KOPT-K1 (cell line): ENCODE data around the gene AHCTF1.
"Not testable (repeated sequence)": the region's sequence is repeated elsewhere in the genome, so short reads cannot be mapped to it uniquely, and the experiment has no call there.

ENCODE experiments used
- H3K27ac ChIP-seq: fragments of 200-600 bp; sonication (generic); 2 replicates; pipeline ENCODE4 v1.5.1; 2016; ENCODE audit warnings: antibody characterized with exemption, mild to moderate bottlenecking, low read depth, low read length; ENCODE audit not compliant: poor library complexity, severe bottlenecking
- H3K36me3 ChIP-seq: fragments of 200-600 bp; sonication (generic); 2 replicates; pipeline ENCODE4 v1.5.1; 2017; ENCODE audit warnings: antibody characterized with exemption, mild to moderate bottlenecking, low read length, moderate library complexity; ENCODE audit not compliant: insufficient read depth
- H3K9me3 ChIP-seq: fragments of 200-600 bp; sonication (generic); 2 replicates; pipeline ENCODE4 v1.5.1; 2017; ENCODE audit warnings: antibody characterized with exemption, low read length, mild to moderate bottlenecking; ENCODE audit not compliant: insufficient read depth, poor library complexity, severe bottlenecking

Gene AHCTF1

DNA sequence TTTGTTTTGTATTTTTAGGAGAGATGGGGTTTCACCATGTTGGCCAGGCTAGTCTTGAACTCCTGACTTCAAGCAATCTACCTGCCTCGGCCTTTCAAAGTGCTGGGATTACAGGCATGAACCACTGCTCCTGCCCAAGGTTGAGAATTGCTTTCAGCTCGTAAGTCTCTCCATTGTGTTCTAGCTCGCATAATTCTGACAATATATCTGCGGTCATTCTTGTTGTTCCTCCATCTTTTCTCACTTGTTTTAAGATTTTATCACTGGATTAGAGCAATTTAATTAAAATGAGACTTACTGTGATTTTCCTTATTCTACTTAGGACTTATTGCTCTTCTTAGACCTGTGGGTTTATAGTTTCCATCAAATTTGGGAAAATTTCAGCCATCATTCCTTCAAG lies 102.9 kb downstream of the AHCTF1 start:
- Histone ChIP-seq H3K27ac (no peak overlapping the region), H3K36me3 (no peaks in the 10 kb centered on the region), H3K9me3 (peaks cover 7% of the 10 kb centered on the region)

DNA sequence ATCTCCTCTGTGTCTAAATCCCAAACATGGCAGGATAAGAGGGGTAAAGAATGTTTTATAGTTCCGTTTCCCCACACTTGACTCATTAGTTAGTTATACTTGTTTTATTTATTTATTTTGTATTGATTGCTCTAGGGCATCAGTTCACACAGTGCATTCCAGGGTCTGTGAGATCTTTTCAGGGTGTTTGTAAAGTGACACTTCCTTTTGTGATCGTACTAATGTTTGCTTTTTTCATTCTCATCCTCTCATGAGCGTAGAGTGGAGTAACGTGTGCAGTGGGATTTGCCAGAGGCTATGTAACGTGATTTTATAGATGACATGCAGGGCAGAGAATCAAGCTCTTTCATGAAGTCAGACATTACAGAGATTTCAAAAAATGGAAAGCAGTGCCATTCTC lies 104.4 kb downstream of the AHCTF1 start:
- Histone ChIP-seq H3K9me3 (peaks cover 7% of the 10 kb centered on the region), H3K36me3 (no peaks in the 10 kb centered on the region), H3K27ac (no peak overlapping the region)

DNA sequence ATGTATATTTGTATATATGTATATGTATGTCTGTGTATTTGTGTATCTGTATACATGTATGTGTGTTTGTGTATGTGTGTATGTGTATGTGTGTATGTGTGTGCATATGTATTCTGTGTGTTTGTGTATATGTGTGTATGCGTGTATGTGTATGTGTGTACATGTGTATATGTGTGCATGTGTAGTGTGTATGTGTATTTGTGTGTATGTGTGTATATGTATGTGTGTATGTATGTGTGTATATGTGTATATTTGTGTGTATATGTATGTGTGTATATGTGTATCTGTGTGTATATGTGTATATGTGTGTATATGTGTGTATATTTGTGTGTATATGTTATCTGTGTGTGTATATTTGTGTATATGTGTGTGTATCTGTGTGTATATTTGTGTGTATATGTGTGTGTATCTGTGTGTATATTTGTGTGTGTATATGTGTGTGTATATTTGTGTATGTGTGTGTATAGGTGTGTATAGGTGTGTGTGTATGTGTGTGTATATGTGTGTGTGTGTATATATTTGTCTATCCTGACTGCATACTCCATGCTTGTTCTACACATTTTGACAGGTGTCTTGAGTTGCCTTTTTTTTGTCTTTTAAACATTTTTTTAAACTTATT lies 106.1 kb downstream of the AHCTF1 start:
- Histone ChIP-seq H3K36me3 (no peaks in the 10 kb centered on the region), H3K27ac (no peak overlapping the region), H3K9me3 (peaks cover 7% of the 10 kb centered on the region)

DNA sequence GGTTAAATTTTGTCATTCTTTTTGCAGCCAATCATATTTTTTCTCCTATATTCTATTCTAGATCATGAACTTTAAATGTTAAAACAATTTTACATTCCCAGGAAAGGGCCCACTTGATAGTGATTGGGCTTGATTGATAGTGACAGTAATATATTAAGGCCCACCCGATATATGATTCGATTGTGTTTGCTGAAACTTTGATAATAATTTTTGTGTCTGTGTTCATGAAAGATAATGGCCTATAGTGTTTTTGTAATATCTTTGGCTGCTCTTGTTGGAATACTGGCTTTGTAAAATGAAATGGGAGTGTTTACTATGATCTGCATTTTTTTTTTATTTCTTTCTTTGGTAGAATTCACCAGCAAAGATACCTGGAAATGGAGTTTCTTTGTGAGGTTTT lies 107.2 kb downstream of the AHCTF1 start:
- Histone ChIP-seq H3K36me3 (no peaks in the 10 kb centered on the region), H3K9me3 (peaks cover 7% of the 10 kb centered on the region), H3K27ac (no peak overlapping the region)

DNA sequence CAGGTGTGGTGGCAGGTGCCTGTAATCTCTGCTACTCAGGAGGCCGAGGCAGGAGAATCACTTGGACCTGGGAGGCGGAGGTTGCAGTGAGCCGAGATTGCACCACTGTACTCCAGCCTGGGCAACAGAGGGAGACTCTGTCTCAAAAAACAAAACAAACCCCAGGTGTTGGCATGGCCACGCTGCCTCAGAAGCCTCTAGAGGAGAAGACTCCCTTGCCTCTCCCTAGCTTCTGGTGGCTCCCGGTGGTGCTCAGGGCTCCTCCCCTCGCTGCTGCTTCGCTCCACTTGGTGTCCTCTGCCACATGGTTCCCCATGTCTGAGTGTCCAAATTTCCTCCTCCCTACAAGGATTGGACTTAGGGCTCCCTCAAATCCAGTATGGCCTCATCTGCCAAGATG lies 109.6 kb downstream of the AHCTF1 start:
- H3K9me3 ChIP-seq, H3K27ac ChIP-seq, H3K36me3 ChIP-seq: not testable (repeated sequence)

DNA sequence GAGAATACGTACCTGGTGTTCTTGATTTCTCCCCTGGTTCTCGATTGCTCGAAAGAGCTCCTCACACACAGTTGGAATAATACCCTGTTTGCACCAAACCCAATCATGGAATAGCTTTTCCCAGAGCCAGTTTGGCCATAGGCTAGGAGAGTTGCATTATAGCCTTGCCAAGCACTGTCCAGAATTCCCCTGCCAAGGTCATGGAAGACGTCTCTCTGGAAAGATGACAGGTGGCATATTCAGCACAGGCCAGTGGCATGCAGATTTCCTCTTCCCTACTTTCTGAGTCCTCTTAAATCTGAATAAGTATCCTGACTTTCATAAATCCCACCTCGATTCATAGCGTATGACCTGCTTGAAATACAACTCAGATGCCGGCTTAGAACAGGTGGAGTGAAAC lies 111.1 kb downstream of the AHCTF1 start:
- H3K27ac ChIP-seq: no peak overlapping the region
- peaks cover 4% of the 10 kb centered on the region for H3K9me3 ChIP-seq
- no peaks in the 10 kb centered on the region for H3K36me3 ChIP-seq

DNA sequence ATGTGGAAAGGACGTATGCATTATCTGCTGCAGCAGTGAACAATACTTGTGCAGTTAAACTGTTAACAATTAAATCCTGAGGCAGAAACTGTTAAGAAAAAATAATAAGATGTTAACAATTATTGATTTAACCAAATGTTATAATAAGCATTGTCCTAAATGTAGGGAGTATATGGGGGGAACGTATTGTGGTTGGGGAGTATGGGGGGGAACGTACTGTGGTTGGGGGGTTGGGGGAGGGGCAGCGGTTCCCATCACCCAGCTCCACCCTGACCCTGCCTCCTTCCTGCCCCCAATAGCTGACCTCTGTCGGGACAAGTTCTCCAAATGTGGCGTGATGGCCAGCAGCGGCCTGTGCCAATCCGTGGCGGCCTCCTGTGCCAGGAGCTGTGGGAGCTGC lies 114.0 kb downstream of the AHCTF1 start:
- H3K9me3 ChIP-seq, H3K36me3 ChIP-seq, H3K27ac ChIP-seq: not testable (repeated sequence)

DNA sequence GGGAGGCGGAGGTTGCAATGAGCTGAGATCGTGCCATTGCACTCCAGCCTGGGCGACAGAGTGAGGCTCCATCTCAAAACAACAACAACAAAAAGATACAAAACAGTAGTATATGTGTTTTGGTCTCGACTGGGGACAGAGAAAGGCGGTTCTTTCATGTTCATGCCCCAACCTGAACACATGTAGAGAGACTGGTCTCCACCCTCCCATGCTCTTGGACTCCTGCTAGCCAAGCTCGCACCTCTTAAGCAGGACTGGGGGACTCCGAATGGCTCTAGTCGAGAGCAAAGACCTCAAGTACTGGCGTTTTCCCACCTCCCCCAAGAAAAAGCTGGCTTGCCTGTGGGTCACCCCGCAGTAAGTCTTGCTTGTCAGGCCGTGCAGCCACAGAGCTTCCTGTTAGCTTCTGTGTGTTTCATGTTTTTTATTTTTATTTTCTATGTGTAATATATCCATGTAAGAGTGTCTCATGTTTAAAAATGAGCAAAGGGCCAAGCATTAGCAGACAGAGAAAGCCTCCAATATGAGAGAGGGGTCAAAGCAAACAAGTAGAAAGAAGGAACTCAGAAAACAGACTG lies 116.0 kb downstream of the AHCTF1 start:
- Histone ChIP-seq H3K9me3 (peaks cover 4% of the 10 kb centered on the region), H3K27ac (no peak overlapping the region), H3K36me3 (no peaks in the 10 kb centered on the region)

DNA sequence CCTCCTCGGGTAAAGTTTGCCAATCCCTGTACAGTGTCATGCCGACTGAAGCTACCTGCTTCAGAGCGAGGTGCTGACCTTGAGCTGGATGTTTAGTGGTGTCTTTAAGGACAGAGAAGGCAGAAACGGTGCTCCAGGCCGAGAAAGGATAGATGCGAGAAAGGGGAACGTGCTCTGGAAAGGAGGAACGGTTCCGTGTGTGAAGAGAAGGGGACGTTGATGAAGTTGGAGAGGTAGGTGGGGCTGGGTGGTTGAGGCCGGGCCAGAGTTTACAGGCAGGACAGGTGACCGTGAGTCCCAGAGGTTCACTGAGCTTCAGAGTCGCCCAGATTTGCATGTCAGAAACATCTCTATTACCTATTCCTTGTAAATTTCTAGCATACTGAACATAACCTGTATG lies 116.9 kb downstream of the AHCTF1 start:
- H3K9me3 ChIP-seq: peaks cover 4% of the 10 kb centered on the region
- H3K36me3 ChIP-seq: no peaks in the 10 kb centered on the region
- no peak overlapping the region for H3K27ac ChIP-seq

DNA sequence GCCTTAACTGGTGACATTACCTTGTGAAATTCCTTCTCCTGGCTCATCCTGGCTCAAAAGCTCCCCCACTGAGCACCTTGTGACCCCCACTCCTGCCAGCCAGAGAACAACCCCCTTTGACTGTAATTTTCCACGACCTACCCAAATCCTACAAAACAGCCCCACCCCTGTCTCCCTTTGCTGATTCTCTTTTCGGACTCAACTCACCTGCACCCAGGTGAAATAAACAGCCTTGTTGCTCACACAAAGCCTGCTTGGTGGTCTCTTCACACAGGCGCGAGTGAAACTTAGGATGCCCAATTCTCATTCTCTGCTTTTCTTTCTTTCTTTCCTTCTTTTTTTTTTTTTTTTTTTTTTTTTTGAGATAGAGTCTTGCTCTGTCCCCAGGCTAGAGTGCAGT lies 118.4 kb downstream of the AHCTF1 start:
- not testable (repeated sequence) for H3K9me3 ChIP-seq, H3K27ac ChIP-seq, H3K36me3 ChIP-seq

DNA sequence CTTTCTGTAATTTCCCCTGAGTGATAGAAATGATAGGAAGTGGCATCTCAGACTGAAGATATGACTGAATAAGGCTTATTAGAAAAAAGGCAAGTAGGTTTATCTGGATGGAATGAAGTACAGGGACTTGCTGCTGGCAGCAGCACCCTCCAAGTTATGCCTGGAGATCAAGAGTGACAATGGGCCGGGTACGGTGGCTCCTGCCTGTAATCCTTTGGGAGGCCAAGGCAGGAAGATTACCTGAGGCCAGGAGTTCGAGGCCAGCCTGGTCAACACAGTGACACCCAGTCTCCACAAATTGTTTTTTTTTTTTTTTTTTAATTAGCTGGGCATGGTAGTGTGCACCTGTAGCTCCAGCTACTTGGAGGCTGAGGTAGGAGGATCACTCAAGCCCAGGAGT lies 119.8 kb downstream of the AHCTF1 start:
- Histone ChIP-seq H3K9me3 (no peaks in the 10 kb centered on the region), H3K27ac (no peak overlapping the region), H3K36me3 (no peaks in the 10 kb centered on the region)

DNA sequence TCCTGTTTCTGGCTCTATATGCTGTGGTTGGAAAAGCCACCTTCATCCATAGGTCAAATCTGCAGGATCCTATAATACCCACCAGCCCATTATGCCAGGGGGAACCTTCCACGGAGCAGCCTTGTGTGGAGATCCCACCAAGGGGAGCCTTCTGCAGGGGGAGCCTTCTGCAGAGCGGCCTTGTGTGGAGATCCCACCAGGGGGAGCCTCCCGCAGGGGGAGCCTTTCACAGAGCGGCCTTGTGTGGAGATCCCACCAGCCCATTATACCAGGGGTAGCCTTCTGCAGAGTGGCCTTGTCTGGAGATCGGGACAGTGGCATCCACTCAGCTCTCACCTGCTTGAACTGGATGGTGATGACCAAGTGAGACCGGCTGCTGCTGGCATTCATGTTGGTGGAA lies 122.3 kb downstream of the AHCTF1 start:
- Histone ChIP-seq H3K9me3 (no peaks in the 10 kb centered on the region), H3K36me3 (no peaks in the 10 kb centered on the region), H3K27ac (no peak overlapping the region)

DNA sequence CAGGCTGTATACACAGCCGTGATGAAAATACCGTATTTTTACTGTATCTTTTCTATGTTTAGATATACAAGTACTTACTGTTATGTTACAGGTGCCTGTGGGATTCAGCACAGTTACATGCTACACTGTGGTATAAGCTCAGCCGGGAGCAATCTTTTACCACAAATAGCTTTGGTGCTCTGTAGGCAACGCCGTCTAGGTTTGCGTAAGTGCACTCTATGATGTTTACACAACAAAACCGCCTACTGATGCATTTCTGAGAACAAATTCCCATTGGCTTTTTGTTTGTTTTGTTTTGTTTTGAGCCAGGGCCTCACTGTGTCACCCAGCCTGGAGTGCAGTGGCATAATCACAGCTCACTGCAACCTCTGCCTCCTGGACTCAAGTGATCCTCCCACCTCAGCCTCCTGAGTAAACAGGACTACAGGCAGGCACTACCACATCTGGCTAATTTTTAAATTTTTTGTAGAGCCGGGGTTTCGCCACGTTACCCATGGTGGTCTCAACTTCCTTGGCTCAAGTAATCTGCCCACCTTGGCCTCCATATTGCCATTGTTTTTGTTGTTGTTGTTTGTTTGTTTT lies 126.5 kb downstream of the AHCTF1 start:
- H3K36me3 ChIP-seq: no peaks in the 10 kb centered on the region
- peaks cover 11% of the 10 kb centered on the region for H3K9me3 ChIP-seq
- no peak overlapping the region for H3K27ac ChIP-seq

DNA sequence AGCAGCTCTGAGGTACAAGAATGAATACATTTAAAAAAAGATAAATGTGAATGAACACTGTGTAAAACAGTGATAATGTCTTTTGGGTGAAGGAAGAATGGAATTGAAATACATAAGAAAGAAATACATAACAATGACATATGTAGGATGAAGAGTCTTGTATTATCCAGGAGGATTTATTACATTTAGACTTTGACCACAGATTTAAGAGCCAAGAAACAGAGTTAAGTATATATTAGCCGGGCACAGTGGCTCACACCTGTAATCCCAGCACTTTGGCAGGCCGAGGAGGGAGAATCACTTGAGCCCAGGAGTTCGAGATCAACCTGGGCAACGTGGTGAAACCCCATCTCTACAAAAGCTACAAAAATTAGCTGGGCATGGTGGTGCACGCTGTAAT lies 127.9 kb downstream of the AHCTF1 start:
- no peak overlapping the region for H3K27ac ChIP-seq
- no peaks in the 10 kb centered on the region for H3K36me3 ChIP-seq
- peaks cover 11% of the 10 kb centered on the region for H3K9me3 ChIP-seq

DNA sequence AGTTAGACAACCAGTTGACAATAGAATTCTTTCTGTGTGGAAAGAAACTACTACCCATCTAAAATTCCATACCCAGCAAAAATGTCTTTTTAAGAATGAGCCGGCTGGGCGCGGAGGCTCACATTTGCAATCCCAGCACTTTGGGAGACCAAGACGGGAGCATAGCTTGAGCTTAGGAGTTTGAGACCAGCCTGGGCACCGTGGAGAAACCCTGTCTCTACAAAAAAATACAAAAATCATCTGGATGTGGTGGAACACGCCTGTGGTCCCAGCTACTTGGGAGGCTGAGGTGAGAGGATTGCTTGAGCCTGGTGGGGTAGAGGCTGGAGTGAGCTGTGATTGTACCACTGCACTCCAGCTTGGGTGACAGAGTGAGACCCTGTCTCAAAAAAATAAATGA lies 128.4 kb downstream of the AHCTF1 start:
- Histone ChIP-seq H3K36me3 (no peaks in the 10 kb centered on the region), H3K27ac (no peak overlapping the region), H3K9me3 (peaks cover 11% of the 10 kb centered on the region)
